Breast epithelium (tissue), 4 donors: Measurements from ENCODE around the gene TNN. TPM values are rescaled to one million over a fixed set of nuclear protein-coding genes. Genes with fewer than 3 reads are reported as not detected.

Source experiments
- DNase-seq, 2 donors: peaks; one replicate each; pipeline ENCODE4 v3.0.0-alpha.2; 2019; ENCODE audit warnings: low spot score in 2 of 2
- H3K27ac ChIP-seq, 2 donors: fragments of 200-600 bp; sonication (generic) in 1 of 2; one replicate each; pipeline ENCODE4 v1.5.1; 2016 to 2019; ENCODE audit warnings: mild to moderate bottlenecking in 1 of 2
- H3K27me3 ChIP-seq, 2 donors: fragments of 200-600 bp; sonication (generic) in 1 of 2; one replicate each; pipeline versions ENCODE4 v1.5.1 to v1.6.0; 2017 to 2019; ENCODE audit warnings: control low read depth in 1 of 2, mild to moderate bottlenecking in 1 of 2
- H3K36me3 ChIP-seq: fragments of 200-600 bp; one replicate; pipeline ENCODE4 v1.5.1; 2019
- H3K4me1 ChIP-seq, 2 donors: fragments of 200-600 bp; sonication (generic); one replicate each; pipeline ENCODE4 v1.5.1; 2016 to 2019; ENCODE audit warnings: control low read depth in 1 of 2
- H3K4me3 ChIP-seq, 3 donors: fragments of 200-600 bp; sonication (generic); 1 replicate in 2 of 3; 2 replicates in 1 of 3; pipeline ENCODE4 v1.5.1; 2016 to 2019; ENCODE audit warnings: mild to moderate bottlenecking in 3 of 3, moderate library complexity in 2 of 3
- H3K9me3 ChIP-seq, 2 donors: fragments of 200-600 bp; sonication (generic) in 1 of 2; one replicate each; pipeline ENCODE4 v1.5.1; 2016 to 2019; ENCODE audit warnings: control low read depth in 1 of 2
- CTCF ChIP-seq, 3 donors: fragments of 450-650 bp; IDR thresholded peaks; one replicate each; pipeline ENCODE4 v1.5.1; 2016 to 2017; ENCODE audit warnings: antibody characterized with exemption in 3 of 3, mild to moderate bottlenecking in 3 of 3, moderate library complexity in 3 of 3
- POLR2A ChIP-seq: fragments of 450-650 bp; IDR thresholded peaks from one replicate; pipeline ENCODE4 v1.6.1; 2016; ENCODE audit warnings: antibody characterized with exemption, mild to moderate bottlenecking, moderate library complexity
- POLR2AphosphoS5 ChIP-seq, 3 donors: sonication (generic); formaldehyde crosslinking; IDR thresholded peaks; one replicate each; pipeline ENCODE4 v1.6.1; 2017; ENCODE audit warnings: antibody characterized with exemption in 3 of 3
- intact Hi-C: fragments of 100-400 bp; cut with DNase I; formaldehyde crosslinking; loops from one replicate; pipeline ENCODE4 v1.15.1; 2023; ENCODE audit warnings: low total_unique reads
- total RNA-seq, 3 donors: library from RNA; depleted of rRNA; stranded (reverse); fragments of >200 nt; gene quantifications; one replicate each; pipeline ENCODE4 v1.1.0, GENCODE V29; 2016

TNN gene
- total RNA-seq, 3 donors from 2014 or later = 1.3 to 2.6 (median 1.9) TPM

DNA sequence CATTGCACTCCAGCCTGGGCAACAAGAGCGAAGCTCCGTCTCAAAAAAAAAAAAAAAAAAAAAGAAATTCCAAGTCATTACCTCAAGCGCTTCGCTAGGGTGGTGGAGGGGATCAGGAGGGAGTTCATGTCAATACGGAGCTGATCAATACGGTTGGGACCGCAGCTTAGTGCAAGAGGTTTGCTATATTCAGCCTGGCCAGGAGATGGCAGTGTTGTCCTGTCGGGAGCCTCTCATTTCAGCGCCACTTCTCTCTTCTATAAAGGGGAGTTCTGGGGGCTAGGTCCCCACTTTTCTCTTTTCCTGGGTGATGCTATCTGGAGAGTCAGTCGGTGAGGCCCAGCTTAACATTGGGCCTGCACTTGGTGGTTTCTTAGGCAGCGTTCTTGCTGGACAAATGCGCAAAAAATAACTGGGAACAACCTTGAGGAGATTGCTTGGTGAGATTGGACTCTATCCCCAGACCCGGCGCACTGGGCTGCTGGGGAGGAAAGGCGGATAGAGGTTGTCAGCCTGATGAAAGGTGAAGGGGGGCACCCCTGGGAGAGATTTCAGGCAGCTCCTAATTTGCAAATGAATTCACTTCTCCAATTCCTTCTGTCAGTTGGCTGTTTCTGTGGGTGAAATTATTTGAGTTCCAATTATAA, 84.5 kb downstream of the TNN start:
- peak; percentile 34 to 62 for DNase-seq

DNA sequence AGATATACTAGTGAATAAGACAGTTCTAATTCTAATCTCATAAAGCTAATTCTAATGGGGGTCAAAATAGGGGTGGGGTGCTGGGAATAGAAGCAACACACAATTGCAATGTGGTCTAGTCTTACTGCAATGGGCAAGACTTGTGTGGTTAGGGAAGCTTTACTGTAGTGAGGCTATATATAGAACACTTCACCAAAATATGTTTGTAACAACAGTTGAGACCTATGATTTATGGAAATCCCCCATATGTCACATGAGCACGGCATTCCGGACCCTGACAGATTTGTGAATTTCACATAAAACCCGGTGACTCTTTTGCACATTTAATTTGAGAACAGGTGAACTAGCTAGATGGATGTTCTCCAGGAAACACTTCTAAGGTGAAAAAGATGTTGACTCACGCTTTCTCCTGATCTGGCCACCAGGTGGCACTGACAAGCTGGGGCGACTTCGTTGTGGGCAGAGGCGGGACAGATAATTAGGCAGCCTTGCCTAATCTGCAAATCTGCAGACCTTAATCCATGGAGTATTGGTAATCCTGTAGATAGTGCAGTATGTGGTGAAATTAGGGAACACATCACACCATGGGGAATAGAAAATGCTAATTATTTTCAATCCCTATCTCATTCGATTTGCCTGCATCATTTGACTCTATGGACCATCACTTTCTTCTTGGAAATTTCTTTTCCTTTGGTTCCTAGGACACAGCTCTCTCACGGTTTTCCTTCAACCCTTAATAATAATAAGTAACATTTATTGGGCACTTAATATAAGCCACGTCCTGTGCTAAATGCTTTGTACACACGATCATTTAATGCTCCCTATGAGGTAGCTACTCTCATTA, 87.2 kb downstream of the TNN start:
- H3K4me3 ChIP-seq = no peak overlapping the region
- no peaks in the 10 kb centered on the region for H3K9me3 ChIP-seq
- TF ChIP-seq POLR2AphosphoS5 (IDR thresholded peaks at IDR 0.05) = peak in 2 of 3 donors; percentile 41 to 54
- TF ChIP-seq POLR2A = no peak
- peak; percentile 81 to 86 (median 85) for TF ChIP-seq CTCF (IDR thresholded peaks at IDR 0.05)
- no peaks in the 10 kb centered on the region for H3K36me3 ChIP-seq
- DNase-seq = peak; percentile 67 to 75
- H3K4me1 ChIP-seq = no peaks in the 10 kb centered on the region
- H3K27me3 ChIP-seq = no peaks in the 10 kb centered on the region
- intact Hi-C loops = loop anchor here (10.0 kb wide), 1 partner anchor 170 kb away; no protein-coding TSS in a partner anchor
- no peak overlapping the region for H3K27ac ChIP-seq

More for the DNA sequence above, 84.5 kb downstream of the TNN start:
- no peaks in the 10 kb centered on the region for H3K36me3 ChIP-seq
- H3K4me1 ChIP-seq = no peaks in the 10 kb centered on the region
- no peak overlapping the region for H3K4me3 ChIP-seq
- TF ChIP-seq CTCF (IDR thresholded peaks at IDR 0.05) (peak; percentile 38 to 87 (median 83)), POLR2AphosphoS5 (IDR thresholded peaks at IDR 0.05) (no peak), POLR2A (no peak)
- intact Hi-C loops = loop anchor here (10.0 kb wide), 1 partner anchor 173 kb away; no protein-coding TSS in a partner anchor
- no peaks in the 10 kb centered on the region for H3K9me3 ChIP-seq
- no peaks in the 10 kb centered on the region for H3K27me3 ChIP-seq
- no peak overlapping the region for H3K27ac ChIP-seq

DNA sequence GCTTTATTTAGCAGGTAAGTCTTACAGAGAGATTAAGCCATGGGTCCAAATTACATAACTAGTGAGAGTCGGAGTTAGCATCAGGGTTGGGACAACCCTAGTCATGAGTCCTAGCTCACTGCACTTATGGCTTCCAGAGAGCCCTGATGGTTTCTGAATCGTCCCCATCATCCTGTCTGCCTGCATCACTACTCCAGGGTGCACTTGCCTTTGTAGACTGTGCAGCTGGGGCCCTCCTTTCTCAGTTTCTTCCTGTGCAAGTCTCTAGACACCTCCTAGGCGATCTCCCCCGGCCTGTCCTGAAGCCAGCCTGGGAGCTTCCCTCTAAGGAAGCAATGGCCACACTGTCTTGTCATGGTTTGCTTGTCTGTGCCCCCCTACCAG, 87.8 kb downstream of the TNN start:
- no peak for TF ChIP-seq CTCF (IDR thresholded peaks at IDR 0.05)
- TF ChIP-seq POLR2AphosphoS5 (IDR thresholded peaks at IDR 0.05) = no peak
- TF ChIP-seq POLR2A = no peak
- intact Hi-C loops = loop anchor here (10.0 kb wide), 1 partner anchor 169 kb away; no protein-coding TSS in a partner anchor
- H3K4me3 ChIP-seq = no peak overlapping the region
- no peak overlapping the region for H3K27ac ChIP-seq
- no peaks in the 10 kb centered on the region for H3K27me3 ChIP-seq
- H3K36me3 ChIP-seq = no peaks in the 10 kb centered on the region
- H3K9me3 ChIP-seq = no peaks in the 10 kb centered on the region
- no peak for DNase-seq
- no peaks in the 10 kb centered on the region for H3K4me1 ChIP-seq

GRCh38 chr1:175155936-175156335, 88.3 kb downstream of the TNN start:
- no peak overlapping the region for H3K27ac ChIP-seq
- H3K4me3 ChIP-seq = no peak overlapping the region
- DNase-seq = no peak
- intact Hi-C loops = loop anchor here (10.0 kb wide), 1 partner anchor 169 kb away; no protein-coding TSS in a partner anchor
- no peaks in the 10 kb centered on the region for H3K9me3 ChIP-seq
- no peaks in the 10 kb centered on the region for H3K36me3 ChIP-seq
- H3K4me1 ChIP-seq = no peaks in the 10 kb centered on the region
- TF ChIP-seq CTCF (IDR thresholded peaks at IDR 0.05) (no peak), POLR2A (no peak), POLR2AphosphoS5 (IDR thresholded peaks at IDR 0.05) (no peak)
- no peaks in the 10 kb centered on the region for H3K27me3 ChIP-seq

- H3K36me3 ChIP-seq = no peaks in the 10 kb centered on the region
- H3K4me3 ChIP-seq = no peak overlapping the region
- TF ChIP-seq POLR2AphosphoS5 (IDR thresholded peaks at IDR 0.05) (no peak), POLR2A (no peak), CTCF (IDR thresholded peaks at IDR 0.05) (no peak)
- intact Hi-C loops = loop anchor here (10.0 kb wide), 1 partner anchor 168 kb away; no protein-coding TSS in a partner anchor
- DNase-seq = no peak
- H3K27ac ChIP-seq = no peak overlapping the region
- no peaks in the 10 kb centered on the region for H3K27me3 ChIP-seq
- no peaks in the 10 kb centered on the region for H3K4me1 ChIP-seq
- no peaks in the 10 kb centered on the region for H3K9me3 ChIP-seq
Observed at GRCh38 chr1:175157200-175157599, 89.6 kb downstream of the TNN start.
